Liver (tissue), 9 donors: ENCODE data around the gene TTC33. TPM values are rescaled to one million over a fixed set of nuclear protein-coding genes. Genes with fewer than 3 reads are reported as not detected.
"Not testable (repeated sequence)": the region's sequence is repeated elsewhere in the genome, so short reads cannot be mapped to it uniquely, and the experiment has no call there.

Experiments
- DNase-seq: peaks from one replicate; pipeline ENCODE4 v3.0.0-alpha.2; 2017; ENCODE audit warnings: low spot score
- H3K27ac ChIP-seq, 2 donors: one replicate each; pipeline ENCODE4 v1.7.0; 2013; ENCODE audit warnings: inconsistent platforms in 2 of 2, low read length in 2 of 2, control low read depth in 1 of 2, low read depth in 1 of 2, mild to moderate bottlenecking in 1 of 2
- H3K27me3 ChIP-seq, 4 donors: one replicate each; pipeline versions ENCODE4 v1.6.1 to v1.7.0; 2013; ENCODE audit warnings: low read length in 3 of 4, inconsistent platforms in 1 of 4, mild to moderate bottlenecking in 1 of 4, moderate library complexity in 1 of 4; ENCODE audit not compliant: control insufficient read depth in 4 of 4, insufficient read depth in 4 of 4
- H3K36me3 ChIP-seq, 4 donors: one replicate each; pipeline versions ENCODE4 v1.6.1 to v1.7.0; 2013; ENCODE audit warnings: low read length in 3 of 4, mild to moderate bottlenecking in 3 of 4, low read depth in 1 of 4, moderate library complexity in 1 of 4; ENCODE audit not compliant: control insufficient read depth in 4 of 4, insufficient read depth in 3 of 4
- H3K4me1 ChIP-seq, 4 donors: one replicate each; pipeline versions ENCODE4 v1.6.1 to v1.7.0; 2013; ENCODE audit warnings: low read length in 3 of 4, mild to moderate bottlenecking in 3 of 4, moderate library complexity in 1 of 4; ENCODE audit not compliant: control insufficient read depth in 4 of 4, insufficient read depth in 4 of 4
- H3K4me3 ChIP-seq, 3 donors: one replicate each; pipeline versions ENCODE4 v1.6.1 to v1.7.0; 2013; ENCODE audit warnings: low read length in 3 of 3, control low read depth in 1 of 3, low read depth in 1 of 3, mild to moderate bottlenecking in 1 of 3
- H3K9ac ChIP-seq, 2 donors: one replicate each; pipeline ENCODE4 v1.7.0; 2013; ENCODE audit warnings: low read length in 2 of 2, mild to moderate bottlenecking in 2 of 2, moderate library complexity in 2 of 2, control low read depth in 1 of 2, low read depth in 1 of 2
- H3K9me3 ChIP-seq, 4 donors: one replicate each; pipeline versions ENCODE4 v1.6.1 to v1.7.0; 2013; ENCODE audit warnings: low read length in 3 of 4; ENCODE audit not compliant: control insufficient read depth in 4 of 4
- CTCF ChIP-seq: fragments of 150-350 bp; IDR thresholded peaks from 2 replicates; pipeline ENCODE4 v1.5.1; 2017; ENCODE audit warnings: improper control_type of control experiment, low read depth, low read length; ENCODE audit not compliant: missing input control
- EGR1 ChIP-seq, 2 donors: IDR thresholded peaks; 2 replicates each; pipeline ENCODE4 v1.6.1; 2016 to 2018; ENCODE audit warnings: antibody characterized with exemption in 2 of 2, low read depth in 2 of 2
- FOXA1 ChIP-seq: IDR thresholded peaks from 2 replicates; pipeline ENCODE4 v1.6.1; 2016; ENCODE audit warnings: antibody characterized with exemption
- FOXA2 ChIP-seq: IDR thresholded peaks from 2 replicates; pipeline ENCODE4 v1.6.1; 2016; ENCODE audit warnings: antibody characterized with exemption
- GABPA ChIP-seq, 2 donors: IDR thresholded peaks in 1 of 2; conservative IDR thresholded peaks in 1 of 2; 2 replicates each; pipeline ENCODE4 v1.6.1; 2016; ENCODE audit warnings: antibody characterized with exemption in 2 of 2, mild to moderate bottlenecking in 1 of 2, moderate library complexity in 1 of 2
- HNF4A ChIP-seq, 2 donors: conservative IDR thresholded peaks; 2 replicates each; pipeline ENCODE4 v1.6.1; 2016; ENCODE audit warnings: antibody characterized with exemption in 2 of 2, mild to moderate bottlenecking in 2 of 2
- HNF4G ChIP-seq: IDR thresholded peaks from 2 replicates; pipeline ENCODE4 v1.6.1; 2016; ENCODE audit warnings: antibody characterized with exemption
- JUND ChIP-seq, 2 donors: IDR thresholded peaks; 2 replicates each; pipeline ENCODE4 v1.6.1; 2016; ENCODE audit warnings: antibody characterized with exemption in 2 of 2
- MAX ChIP-seq: IDR thresholded peaks from 2 replicates; pipeline ENCODE4 v1.6.1; 2016; ENCODE audit warnings: antibody characterized with exemption
- NR2F2 ChIP-seq: IDR thresholded peaks from 2 replicates; pipeline ENCODE4 v1.6.1; 2016; ENCODE audit warnings: antibody characterized with exemption
- RAD21 ChIP-seq, 2 donors: IDR thresholded peaks; 2 replicates each; pipeline ENCODE4 v1.6.1; 2016; ENCODE audit warnings: antibody characterized with exemption in 2 of 2, mild to moderate bottlenecking in 2 of 2
- REST ChIP-seq: IDR thresholded peaks from 2 replicates; pipeline ENCODE4 v1.6.1; 2016; ENCODE audit warnings: antibody characterized with exemption, mild to moderate bottlenecking
- RXRA ChIP-seq, 2 donors: IDR thresholded peaks; 2 replicates each; pipeline ENCODE4 v1.6.1; 2017 to 2018; ENCODE audit warnings: antibody characterized with exemption in 2 of 2, mild to moderate bottlenecking in 1 of 2
- TAF1 ChIP-seq: conservative IDR thresholded peaks from 2 replicates; pipeline ENCODE4 v1.6.1; 2016; ENCODE audit warnings: antibody characterized with exemption, mild to moderate bottlenecking
- YY1 ChIP-seq: IDR thresholded peaks from 2 replicates; pipeline ENCODE4 v1.6.1; 2016; ENCODE audit warnings: antibody characterized with exemption, mild to moderate bottlenecking
- WGBS: extraction: QIAGEN DNeasy Blood & Tissue Kit; methylation state at CpG from one replicate; pipeline ENCODE4 v1.1.7; 2013; 5-methylcytosine and 5-hydroxymethylcytosine counted together
- polyA plus RNA-seq, 2 donors: library from polyadenylated mRNA; stranded (reverse) in 1 of 2; unstranded in 1 of 2; fragments of 200-250 nt in 1 of 2; fragments of >200 nt in 1 of 2; fragmentation: Nextera tagmentation in 1 of 2; extraction: Ambion mirVana in 1 of 2; gene quantifications; one replicate each; pipeline versions ENCODE4 v1.2.1 to v1.2.3, GENCODE V29; 2013 to 2015
- total RNA-seq, 2 donors: library from RNA; depleted of rRNA; stranded (reverse); fragments of >200 nt; gene quantifications; one replicate each; pipeline ENCODE4 v1.2.3, GENCODE V29; 2014
- donor health status: healthy.
- donor health status: healthy.
- donor health status: healthy.
- donor health status: healthy.
- donor health status: healthy.

The TTC33 gene
- total and polyA plus RNA-seq, 4 donors: 4.3 to 12.0 (median 7.6) TPM

GRCh38 chr5:40787986-40788385 is 32.2 kb upstream of the TTC33 start:
- DNase-seq: no peak
- no peaks in the 10 kb centered on the region for H3K9me3 ChIP-seq
- peaks cover 9 to 45% (median 15%) of the 10 kb centered on the region in 4 donors for H3K4me1 ChIP-seq
- no peak overlapping the region for H3K4me3 ChIP-seq
- no peak overlapping the region for H3K27ac ChIP-seq
- 100% methylated on average over 1 of the region's 1 CpG for WGBS
- no peaks in the 10 kb centered on the region for H3K36me3 ChIP-seq
- no peaks in the 10 kb centered on the region for H3K27me3 ChIP-seq
- no peak overlapping the region for H3K9ac ChIP-seq
- TF ChIP-seq RXRA (IDR thresholded peaks at IDR 0.05): no peak

- H3K9ac ChIP-seq, H3K27ac ChIP-seq, H3K9me3 ChIP-seq, H3K27me3 ChIP-seq, DNase-seq, H3K36me3 ChIP-seq, H3K4me3 ChIP-seq: not testable (repeated sequence)
- H3K4me1 ChIP-seq: peaks cover 3 to 46% (median 14%) of the 10 kb centered on the region in 4 donors
- 97% methylated on average over 3 of the region's 3 CpGs for WGBS
These were observed 30.9 kb upstream of the TTC33 start for GRCh38 chr5:40786664-40787063.

- no peak for TF ChIP-seq EGR1 (IDR thresholded peaks at IDR 0.05; ENCODE audit: low read depth in 2 of 2)
- TF ChIP-seq CTCF: no peak
- no peak for TF ChIP-seq FOXA1
- no peak for TF ChIP-seq REST
- no peak for TF ChIP-seq HNF4G
- no peak for TF ChIP-seq RAD21 (IDR thresholded peaks at IDR 0.05)
- no peak for TF ChIP-seq YY1
- TF ChIP-seq HNF4A (conservative IDR thresholded peaks at IDR 0.05): no peak
- no peak for TF ChIP-seq NR2F2
- TF ChIP-seq GABPA (IDR thresholded peaks at IDR 0.05 in 1 of 2, conservative IDR thresholded peaks at IDR 0.05 in 1 of 2): no peak
- TF ChIP-seq JUND (IDR thresholded peaks at IDR 0.05): no peak
- no peak for TF ChIP-seq MAX
- TF ChIP-seq TAF1: no peak
- TF ChIP-seq FOXA2: no peak
- H3K27me3 ChIP-seq: no peaks in the 10 kb centered on the region
- no peak for DNase-seq
- H3K27ac ChIP-seq: peak overlapping the region; percentile 87 to 94
- no peaks in the 10 kb centered on the region for H3K9me3 ChIP-seq
- peak overlapping the region; percentile 66 to 84 for H3K9ac ChIP-seq
- 70% methylated on average over 1 of the region's 1 CpG for WGBS
- H3K4me3 ChIP-seq: peak overlapping the region in 2 of 3 donors; percentile 29 to 31
- peaks cover 0 to 1% (median 0%) of the 10 kb centered on the region in 4 donors for H3K36me3 ChIP-seq
- H3K4me1 ChIP-seq: peaks cover 14 to 42% (median 20%) of the 10 kb centered on the region in 4 donors
These were observed 29.2 kb upstream of the TTC33 start for GRCh38 chr5:40784916-40785315.
